ENCODE results near the gene ZNF467. TPM values are rescaled to one million over a fixed set of nuclear protein-coding genes. Genes with fewer than 3 reads are reported as not detected.

Gene ZNF467
- total RNA-seq, 1 donor from 2014 or later: 2.5 TPM

DNA sequence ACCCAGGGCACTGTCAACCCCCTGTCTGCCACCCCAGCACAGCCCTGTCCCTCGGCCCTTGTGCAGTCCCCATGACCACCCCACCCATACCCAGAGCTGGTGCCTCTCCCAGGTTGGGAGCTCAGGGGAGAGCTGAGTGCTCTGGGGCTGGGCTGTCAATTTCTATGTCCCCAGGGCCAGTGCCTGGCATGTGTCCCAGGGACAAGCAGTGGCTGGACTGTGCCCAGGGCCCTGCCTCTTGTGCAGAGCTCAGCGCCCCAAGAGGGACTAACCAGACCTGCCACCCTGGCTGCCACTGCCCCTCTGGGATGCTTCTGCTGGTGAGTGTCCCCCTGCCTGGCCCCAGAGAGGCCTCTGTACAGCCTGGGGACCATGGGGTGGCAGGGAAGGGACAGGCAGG lies 35.8 kb upstream of the ZNF467 start:
- DNase-seq (ENCODE audit: low read depth): no peak

DNA sequence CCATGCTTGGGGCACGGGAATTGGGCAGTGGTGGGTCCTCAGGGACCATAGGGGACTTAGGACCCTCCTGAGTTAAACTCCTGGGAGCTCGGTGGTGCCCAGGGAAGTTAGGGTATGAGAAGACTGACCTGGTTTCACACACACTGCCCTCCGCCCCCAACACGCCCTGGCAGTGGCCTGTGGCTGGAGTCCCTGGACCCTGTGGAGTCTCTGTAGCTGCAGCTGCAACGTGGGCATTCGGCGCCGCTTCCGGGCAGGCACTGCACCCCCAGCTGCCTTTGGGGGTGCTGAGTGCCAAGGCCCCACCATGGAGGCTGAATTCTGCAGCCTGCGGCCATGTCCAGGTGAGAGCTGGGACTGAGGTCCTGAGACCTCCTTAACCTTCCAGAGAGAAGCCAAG lies 34.9 kb upstream of the ZNF467 start:
- no peak for DNase-seq (ENCODE audit: low read depth)

DNA sequence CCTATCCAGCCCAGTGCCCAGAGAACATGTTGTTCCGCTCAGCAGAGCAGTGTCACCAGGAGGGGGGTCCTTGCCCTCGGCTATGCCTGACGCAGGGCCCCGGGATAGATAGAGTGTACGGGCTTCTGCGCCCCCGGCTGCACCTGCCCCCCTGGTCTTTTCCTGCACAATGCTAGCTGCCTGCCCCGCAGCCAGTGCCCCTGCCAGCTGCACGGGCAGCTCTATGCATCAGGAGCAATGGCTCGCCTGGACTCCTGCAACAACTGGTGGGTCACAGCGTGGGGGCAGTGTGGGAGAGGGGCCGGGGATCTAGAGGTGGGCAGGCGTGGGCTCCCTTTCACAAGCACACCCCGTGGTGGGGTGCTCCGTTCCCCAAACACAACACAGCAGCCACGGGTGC lies 33.3 kb upstream of the ZNF467 start:
- no peak for DNase-seq (ENCODE audit: low read depth)

DNA sequence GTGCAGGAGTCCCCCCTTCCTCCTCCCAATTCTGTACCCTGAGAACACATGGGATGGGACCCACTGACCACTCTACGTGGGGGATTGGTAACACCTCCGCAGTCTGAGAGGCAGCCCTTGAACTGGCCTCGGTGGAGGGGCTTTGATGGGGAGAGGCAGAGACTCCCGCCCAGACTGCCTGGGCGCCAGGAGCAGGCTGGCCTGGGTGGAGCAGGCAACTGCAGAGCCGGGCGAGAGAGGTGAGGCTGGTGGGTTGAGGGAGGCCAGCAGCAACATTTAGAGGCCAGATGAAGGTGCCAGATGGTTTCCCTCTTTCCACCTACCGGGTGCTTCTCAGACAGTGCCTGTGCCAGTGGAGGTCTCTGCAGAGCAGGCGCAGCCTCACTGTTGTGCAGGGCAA lies 30.7 kb upstream of the ZNF467 start:
- no peak for DNase-seq (ENCODE audit: low read depth)

DNA sequence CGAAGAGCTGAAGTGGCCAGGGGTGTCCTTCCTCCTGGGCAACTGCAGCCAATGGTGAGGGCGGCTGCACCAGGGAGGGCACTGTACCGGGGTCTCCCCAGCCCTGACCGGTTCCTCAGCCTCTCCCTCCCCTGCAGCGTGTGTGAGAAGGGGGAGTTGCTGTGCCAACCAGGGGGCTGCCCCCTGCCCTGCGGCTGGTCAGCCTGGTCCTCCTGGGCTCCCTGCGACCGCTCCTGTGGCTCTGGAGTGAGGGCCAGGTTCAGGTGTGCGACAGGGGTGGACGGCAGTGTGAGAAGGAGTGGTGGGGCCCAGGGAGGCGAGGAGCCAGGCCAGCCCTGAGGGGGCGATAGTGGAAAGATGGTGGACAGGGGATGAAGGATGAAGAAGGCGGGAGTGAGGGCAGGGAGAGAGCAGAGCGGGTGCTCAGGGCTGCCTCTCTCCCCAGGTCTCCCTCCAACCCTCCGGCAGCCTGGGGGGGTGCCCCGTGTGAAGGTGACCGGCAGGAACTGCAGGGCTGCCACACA lies 30.2 kb upstream of the ZNF467 start:
- DNase-seq (ENCODE audit: low read depth): no peak

DNA sequence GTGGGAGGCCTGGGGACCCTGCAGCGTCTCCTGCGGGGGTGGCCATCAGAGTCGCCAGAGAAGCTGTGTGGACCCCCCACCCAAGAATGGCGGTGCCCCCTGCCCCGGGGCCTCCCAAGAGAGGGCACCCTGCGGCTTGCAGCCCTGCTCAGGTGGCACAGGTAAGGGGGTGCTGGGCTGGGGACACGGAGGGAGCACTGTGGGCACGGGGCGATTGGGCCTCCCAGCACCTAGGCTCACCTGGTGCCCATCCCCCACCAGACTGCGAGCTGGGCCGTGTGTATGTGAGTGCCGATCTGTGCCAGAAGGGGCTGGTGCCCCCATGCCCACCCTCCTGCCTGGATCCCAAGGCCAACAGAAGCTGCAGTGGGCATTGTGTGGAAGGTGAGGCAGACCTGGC lies 29.6 kb upstream of the ZNF467 start:
- DNase-seq (ENCODE audit: low read depth): no peak

DNA sequence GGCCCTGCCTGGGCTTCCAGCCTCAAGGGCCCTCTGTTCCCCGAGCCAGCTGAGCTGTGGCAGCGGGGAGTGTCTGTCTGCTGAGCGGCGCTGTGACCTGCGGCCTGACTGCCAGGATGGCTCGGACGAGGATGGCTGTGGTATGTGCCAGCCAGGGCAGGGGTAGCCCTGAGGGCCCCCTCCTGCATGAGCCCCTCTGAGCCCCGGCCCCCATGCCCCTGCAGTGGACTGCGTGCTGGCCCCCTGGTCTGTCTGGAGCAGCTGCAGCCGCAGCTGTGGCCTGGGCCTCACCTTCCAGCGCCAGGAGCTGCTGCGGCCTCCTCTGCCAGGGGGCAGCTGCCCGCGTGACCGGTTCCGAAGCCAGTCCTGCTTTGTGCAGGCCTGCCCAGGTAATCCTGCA lies 28.4 kb upstream of the ZNF467 start:
- no peak for DNase-seq (ENCODE audit: low read depth)

DNA sequence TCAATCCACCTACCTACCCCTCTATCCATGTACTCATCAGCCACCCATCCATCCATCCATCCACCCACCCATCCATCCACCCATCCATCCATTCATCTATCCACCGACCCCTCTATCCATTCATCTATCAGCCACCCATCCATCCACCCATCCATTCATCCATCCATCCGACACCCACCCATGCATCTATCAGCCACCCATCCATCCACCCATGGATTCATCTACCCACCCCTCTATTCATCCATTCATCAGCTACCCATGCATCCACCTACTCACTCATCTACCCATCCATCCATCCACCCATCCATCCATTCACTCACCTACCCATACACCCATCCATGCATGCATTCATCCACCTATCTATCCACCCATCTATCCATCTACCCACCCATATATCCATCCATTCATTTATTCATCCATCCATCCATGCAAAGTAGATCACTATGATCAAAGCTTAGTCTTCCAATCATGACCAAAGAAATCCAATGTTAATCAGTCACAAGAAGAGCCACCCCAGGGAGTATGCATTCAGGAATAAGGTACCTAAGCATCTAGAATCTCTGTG lies 27.7 kb upstream of the ZNF467 start:
- no peak for DNase-seq (ENCODE audit: low read depth)

DNA sequence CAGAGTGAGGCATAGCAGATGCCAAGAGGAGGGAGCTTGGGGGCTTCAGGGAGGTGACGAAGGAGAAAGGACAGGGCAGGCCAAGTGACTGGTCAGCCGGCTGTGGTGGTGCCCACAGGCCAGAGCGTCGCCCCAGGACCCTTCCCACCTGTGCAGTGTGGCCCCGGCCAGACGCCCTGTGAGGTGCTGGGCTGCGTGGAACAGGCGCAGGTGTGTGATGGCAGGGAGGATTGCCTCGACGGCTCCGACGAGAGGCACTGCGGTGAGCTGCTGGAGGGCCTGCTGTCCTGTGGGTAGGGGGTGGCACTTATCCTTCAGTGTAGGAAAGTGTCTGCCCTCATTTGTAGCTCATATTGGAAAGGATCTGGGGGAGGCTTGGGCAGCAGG lies 26.8 kb upstream of the ZNF467 start:
- DNase-seq (ENCODE audit: low read depth): no peak

DNA sequence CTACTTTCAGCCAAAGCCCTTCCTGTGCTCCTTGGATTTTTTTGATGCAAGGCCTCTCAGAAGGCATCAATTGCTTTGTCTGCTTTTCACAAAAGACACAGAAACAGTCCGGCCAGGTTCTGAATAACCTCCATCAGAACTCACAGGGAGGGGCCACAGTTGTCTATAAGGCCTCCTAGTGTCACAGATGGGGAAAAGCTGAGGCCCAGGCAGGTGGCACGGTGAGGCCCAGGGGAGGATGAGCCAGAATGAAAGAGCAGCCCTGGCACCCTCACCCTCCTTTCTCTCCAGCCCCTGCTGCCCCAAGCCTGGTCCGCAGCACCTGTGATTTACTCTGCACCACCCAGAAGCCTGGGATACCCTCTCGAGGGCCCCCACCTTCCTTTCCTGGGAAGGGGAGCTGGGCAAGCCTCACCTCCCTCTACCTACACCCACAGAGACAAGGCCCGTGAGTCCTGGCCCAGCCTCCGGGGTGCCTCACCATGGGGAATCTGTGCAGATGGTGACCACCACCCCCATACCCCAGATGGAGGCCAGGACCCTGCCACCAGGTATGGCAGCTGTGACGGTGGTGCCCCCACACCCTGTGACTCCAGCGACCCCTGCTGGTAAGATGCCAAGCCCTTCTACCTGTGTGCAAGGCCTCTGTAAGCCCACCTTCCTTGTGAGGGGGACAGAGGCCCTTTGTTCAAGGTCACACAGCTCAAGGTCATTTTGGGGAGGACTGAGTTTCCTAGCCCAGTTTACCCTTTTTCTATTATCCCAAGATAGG lies 26.2 kb upstream of the ZNF467 start:
- DNase-seq (ENCODE audit: low read depth): no peak

DNA sequence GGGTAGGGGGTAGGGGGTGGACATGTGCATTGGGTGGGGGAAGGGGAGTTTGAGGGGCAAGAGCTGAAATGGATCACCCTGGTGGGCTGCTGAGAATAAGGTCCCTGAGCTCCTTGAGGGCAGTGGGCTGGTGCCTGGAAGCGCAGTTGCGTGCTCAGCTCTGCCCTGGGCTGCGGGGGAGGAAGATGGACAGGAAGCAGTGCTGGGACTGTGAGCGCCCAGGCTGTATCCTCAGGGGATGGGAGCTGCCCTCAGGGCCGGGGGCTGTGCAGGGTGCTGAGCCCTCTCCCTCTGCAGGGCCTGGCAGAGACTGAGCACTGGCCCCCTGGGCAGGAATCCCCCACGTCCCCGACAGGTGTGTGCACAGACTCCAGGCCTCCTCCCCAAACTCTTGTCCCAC lies 24.4 kb upstream of the ZNF467 start:
- DNase-seq (ENCODE audit: low read depth): no peak

DNA sequence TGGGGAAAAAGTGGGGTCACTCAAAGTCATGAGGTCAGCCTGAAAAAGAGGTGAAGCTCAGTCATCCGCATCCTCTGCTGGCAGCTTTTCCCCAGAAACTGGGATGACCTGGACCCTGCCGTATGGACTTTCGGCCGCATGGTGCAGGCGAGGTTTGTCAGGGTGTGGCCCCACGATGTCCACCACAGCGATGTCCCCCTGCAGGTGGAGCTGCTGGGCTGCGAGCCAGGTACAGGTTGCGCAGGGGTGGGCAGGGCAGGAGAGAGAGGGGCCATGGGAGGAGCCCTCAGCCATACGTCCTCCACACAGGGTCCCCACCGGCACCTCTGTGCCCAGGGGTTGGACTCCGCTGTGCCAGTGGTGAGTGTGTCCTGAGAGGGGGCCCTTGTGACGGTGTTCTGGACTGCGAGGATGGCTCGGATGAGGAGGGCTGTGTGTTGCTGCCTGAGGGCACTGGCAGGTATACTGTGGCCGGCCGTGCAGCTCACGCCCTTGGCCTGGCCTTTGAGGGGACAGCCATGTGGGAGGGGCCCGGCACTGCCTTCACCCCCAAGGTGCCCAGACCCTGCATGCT lies 23.0 kb upstream of the ZNF467 start:
- DNase-seq (ENCODE audit: low read depth): no peak

DNA sequence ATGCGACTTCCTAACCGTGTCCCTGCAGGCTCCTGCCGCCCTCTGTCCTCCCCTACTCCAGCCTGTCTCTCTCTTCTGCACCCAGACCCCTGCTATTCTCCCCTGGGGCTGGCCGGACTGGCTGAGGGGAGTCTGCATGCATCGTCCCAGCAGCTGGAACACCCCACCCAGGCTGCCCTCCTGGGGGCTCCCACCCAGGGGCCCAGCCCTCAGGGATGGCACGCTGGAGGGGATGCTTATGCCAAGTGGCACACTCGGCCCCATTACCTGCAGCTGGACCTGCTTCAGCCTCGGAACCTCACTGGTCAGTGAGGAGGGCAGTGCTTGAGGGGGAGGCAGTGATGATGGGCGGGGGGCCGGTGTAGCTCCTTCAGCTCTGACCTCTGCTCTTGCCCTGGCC lies 21.7 kb upstream of the ZNF467 start:
- DNase-seq (ENCODE audit: low read depth): no peak

DNA sequence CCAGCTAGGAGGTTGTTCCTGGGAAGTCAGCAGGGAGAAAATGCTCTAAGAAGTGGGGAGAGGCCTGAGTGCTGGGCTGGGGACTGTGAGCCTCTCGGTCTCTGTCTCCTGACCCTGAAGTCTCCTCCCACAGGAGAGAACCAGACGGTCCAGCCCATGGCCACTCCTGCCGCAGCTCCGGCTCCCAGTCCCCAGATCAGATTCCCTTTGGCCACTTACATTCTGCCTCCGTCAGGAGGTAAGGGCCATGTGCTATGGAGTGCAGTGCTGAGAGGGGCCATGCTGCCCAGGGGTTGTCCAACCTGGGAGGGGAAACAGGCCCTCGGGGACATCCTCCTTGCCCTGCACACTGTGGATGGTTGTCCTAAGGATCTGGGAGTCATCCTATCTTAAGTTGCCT lies 21.3 kb upstream of the ZNF467 start:
- DNase-seq (ENCODE audit: low read depth): peak; percentile 49

DNA sequence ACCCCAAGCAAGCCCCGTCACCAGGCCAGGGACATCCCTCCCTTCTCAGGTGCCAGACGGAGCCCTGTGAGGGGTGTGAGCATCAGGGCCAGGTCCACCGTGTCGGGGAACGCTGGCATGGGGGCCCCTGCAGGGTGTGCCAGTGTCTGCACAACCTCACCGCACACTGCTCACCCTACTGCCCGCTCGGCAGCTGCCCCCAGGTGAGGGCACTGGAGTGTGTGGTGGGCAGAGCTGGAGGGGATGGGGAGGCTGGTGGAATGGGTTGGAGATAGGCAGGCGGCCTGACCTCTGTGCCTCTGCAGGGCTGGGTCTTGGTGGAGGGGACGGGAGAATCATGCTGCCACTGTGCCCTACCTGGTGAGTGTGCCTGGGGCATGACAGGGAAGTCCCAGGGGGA lies 19.9 kb upstream of the ZNF467 start:
- DNase-seq (ENCODE audit: low read depth): no peak

DNA sequence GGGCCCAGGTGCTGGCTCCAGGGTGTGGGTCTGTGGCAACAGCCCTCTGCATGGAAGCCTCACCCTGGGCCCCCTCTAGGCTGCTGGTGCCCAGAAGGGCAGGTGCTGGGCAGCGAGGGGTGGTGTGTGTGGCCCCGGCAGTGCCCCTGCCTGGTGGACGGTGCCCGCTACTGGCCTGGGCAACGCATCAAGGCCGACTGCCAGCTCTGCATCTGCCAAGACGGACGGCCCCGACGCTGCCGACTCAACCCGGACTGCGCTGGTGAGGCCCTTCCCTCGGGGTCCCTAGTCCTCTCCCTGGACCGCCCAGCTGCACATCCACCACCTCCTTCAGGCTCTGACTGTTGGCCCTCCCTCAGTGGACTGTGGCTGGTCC lies 18.8 kb upstream of the ZNF467 start:
- DNase-seq (ENCODE audit: low read depth): no peak

DNA sequence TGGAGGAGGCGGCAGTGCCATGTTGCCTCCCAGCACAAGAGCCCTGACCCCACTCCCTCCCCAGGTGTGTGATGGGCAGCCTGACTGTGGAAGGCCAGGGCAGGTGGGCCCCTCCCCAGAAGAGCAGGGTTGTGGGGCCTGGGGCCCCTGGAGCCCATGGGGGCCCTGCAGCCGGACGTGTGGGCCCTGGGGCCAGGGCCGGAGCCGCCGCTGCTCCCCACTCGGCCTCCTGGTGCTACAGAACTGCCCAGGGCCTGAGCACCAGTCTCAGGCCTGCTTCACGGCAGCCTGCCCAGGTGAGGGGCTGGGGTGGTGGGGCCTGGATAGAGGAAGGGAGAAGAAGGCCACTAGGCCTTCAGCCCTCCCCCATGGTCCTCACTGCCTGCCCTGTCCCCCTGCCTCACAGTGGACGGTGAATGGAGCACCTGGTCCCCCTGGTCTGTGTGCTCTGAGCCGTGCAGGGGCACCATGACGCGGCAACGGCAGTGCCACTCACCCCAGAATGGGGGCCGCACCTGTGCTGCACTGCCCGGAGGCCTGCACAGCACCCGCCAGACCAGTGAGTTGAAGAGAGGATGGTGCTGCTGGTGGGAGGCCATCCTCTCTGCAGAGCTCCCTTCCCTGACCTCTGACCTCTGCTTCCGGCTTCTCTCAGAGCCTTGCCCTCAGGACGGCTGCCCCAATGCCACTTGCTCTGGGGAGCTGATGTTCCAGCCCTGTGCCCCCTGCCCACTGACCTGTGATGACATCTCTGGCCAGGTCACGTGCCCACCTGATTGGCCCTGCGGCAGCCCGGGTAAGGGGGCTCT lies 18.2 kb upstream of the ZNF467 start:
- DNase-seq (ENCODE audit: low read depth): no peak

DNA sequence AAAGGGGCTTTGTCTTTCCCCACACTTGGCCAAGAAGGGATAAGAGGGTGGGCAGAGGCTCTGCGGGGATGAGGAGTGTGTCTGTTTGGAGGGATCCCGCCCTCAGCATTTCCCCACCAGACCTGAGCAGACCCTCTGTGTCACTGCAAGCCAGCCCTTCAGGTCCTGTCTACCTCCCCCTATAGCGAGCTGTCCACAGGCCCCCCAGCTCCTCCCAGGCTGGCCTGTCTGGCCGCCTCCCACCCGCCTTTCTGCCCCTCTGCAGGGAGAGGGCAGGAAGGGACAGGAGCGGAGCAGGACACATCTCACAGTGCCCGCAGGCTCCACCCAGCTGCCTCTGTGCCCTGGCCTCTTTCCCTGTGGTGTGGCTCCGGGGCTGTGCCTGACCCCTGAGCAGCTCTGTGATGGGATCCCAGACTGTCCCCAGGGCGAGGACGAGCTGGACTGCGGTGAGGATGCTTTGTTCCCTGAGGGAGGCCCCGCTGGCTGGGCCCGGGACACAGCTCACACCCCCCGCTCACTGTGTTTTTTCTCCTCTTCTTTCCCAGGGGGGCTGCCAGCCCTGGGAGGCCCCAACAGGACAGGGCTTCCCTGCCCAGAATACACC lies 17.5 kb upstream of the ZNF467 start:
- no peak for DNase-seq (ENCODE audit: low read depth)

DNA sequence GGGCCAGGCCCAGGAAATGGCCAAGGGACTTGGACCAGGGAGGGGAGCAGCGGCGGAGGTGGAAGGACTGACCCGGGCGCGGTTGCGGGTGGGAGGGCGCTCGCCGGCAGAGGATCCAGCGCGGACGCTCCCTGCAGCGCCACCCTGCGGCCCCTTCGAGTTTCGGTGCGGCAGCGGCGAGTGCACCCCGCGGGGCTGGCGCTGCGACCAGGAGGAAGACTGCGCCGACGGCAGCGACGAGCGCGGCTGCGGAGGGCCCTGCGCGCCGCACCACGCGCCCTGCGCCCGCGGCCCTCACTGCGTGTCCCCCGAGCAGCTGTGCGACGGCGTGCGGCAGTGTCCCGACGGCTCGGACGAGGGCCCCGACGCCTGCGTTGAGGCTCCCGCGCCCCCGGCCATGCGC lies 16.8 kb upstream of the ZNF467 start:
- no peak for DNase-seq (ENCODE audit: low read depth)

DNA sequence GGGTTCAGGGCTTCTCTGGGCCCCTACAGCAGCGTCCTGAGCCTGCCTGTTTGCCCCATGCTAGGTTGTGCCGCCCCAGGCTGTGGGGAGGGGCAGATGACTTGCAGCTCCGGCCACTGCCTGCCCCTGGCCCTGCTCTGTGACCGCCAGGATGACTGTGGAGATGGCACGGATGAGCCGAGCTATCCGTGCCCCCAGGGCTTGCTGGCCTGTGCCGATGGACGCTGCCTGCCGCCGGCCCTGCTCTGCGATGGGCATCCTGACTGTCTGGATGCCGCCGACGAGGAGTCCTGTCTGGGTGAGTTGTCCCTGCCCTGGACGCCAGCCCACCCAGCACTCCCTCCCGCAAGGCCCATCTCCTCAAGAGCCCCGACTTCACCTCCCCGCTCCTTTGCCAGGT lies 15.7 kb upstream of the ZNF467 start:
- DNase-seq (ENCODE audit: low read depth): no peak

DNA sequence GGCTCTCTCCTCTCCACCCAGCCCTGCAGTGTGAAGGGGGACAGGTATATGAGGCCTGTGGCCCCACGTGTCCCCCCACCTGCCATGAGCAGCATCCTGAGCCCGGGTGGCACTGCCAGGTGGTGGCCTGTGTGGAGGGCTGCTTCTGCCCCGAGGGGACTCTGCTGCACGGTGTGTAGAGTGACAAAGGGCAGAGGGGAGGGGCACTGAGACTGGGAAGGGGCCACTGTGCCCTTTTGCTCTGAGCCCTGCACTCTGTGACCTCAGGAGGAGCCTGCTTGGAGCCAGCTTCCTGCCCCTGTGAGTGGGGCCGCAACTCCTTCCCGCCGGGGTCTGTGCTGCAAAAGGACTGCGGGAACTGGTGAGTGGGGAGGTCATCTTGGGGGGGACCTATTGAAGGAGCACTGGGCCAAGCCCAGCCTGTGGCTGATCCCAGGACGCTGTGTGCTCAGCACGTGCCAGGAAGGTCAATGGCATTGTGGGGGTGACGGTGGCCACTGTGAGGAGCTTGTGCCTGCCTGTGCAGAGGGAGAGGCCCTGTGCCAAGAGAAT lies 15.0 kb upstream of the ZNF467 start:
- no peak for DNase-seq (ENCODE audit: low read depth)

All from myocyte (in vitro differentiated cells).